BLaER1 treated with 17β-estradiol and CSF1 and Interleukin-3, amounts not matched to agents 10 nM and 100 nM (cell line): ENCODE measurements around the gene ZBTB40.

Source experiments
- H3K27ac ChIP-seq, 11 experiments: shearing (Covaris generic); formaldehyde crosslinking; 2 replicates each; pipeline ENCODE4 v1.8.1; 2022
- H3K27me3 ChIP-seq, 11 experiments: shearing (Covaris generic); formaldehyde crosslinking; 2 replicates each; pipeline ENCODE4 v1.8.1; 2022
- H3K36me3 ChIP-seq, 11 experiments: shearing (Covaris generic); formaldehyde crosslinking; 2 replicates each; pipeline ENCODE4 v1.8.1; 2022
- H3K4me1 ChIP-seq, 10 experiments: shearing (Covaris generic); formaldehyde crosslinking; 2 replicates each; pipeline ENCODE4 v1.8.1; 2022
- H3K4me2 ChIP-seq, 11 experiments: shearing (Covaris generic); formaldehyde crosslinking; 2 replicates each; pipeline ENCODE4 v1.8.1; 2022
- H3K4me3 ChIP-seq, 10 experiments: shearing (Covaris generic); formaldehyde crosslinking; 2 replicates each; pipeline ENCODE4 v1.8.1; 2022
- H3K9ac ChIP-seq, 11 experiments: shearing (Covaris generic); formaldehyde crosslinking; 2 replicates each; pipeline ENCODE4 v1.8.1; 2022
- H3K9me3 ChIP-seq, 11 experiments: shearing (Covaris generic); formaldehyde crosslinking; replicated peaks in 1 of 11; 2 replicates each; pipeline ENCODE4 v1.8.1; 2022
- H4K20me1 ChIP-seq, 11 experiments: shearing (Covaris generic); formaldehyde crosslinking; 2 replicates each; pipeline ENCODE4 v1.8.1; 2022
- Cebpa-rat ChIP-seq, 11 experiments: shearing (Covaris generic); IDR thresholded peaks; 2 replicates each; pipeline ENCODE4 v1.8.1; 2022

ZBTB40 gene

GRCh38 chr1:22508991-22509390 lies 57.3 kb downstream of the ZBTB40 start:
- H3K27me3 ChIP-seq, result no peaks in the 10 kb centered on the region
- peaks cover 0 to 12% (median 0%) of the 10 kb centered on the region in 11 experiments; a peak in 4 of 22 replicates for H4K20me1 ChIP-seq
- no peak overlapping the region for H3K27ac ChIP-seq
- H3K9ac ChIP-seq, result no peak overlapping the region
- no peaks in the 10 kb centered on the region for H3K4me1 ChIP-seq
- H3K36me3 ChIP-seq, result peaks cover 90 to 100% (median 95%) of the 10 kb centered on the region in 11 experiments
- no peak overlapping the region for H3K4me2 ChIP-seq
- TF ChIP-seq Cebpa-rat (IDR thresholded peaks at IDR 0.05), result no peak
- no peak overlapping the region for H3K4me3 ChIP-seq
- no peaks in the 10 kb centered on the region for H3K9me3 ChIP-seq

DNA sequence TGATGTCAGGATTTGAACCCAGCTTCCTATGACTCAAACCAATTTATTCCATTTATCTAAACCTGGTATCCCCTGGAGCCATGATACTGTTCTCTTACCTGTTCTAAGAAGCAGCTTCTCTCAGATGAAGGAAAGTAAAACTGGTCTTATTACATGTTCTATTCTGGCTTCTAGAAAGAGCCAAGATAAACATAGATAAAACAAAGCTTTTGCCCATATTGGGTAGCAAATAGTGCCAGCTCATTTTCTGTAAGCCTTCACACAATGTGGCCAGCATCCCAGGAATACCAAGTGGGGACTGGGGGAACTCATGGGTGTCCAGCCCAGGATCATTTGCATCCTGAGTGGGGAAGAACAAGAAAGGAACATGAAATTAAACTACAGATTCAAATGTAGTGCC lies 58.2 kb downstream of the ZBTB40 start:
- H4K20me1 ChIP-seq, result peaks cover 0 to 17% (median 0%) of the 10 kb centered on the region in 11 experiments; a peak in 4 of 22 replicates
- peaks cover 93 to 100% (median 98%) of the 10 kb centered on the region in 11 experiments for H3K36me3 ChIP-seq
- no peak overlapping the region for H3K9ac ChIP-seq
- H3K27me3 ChIP-seq, result no peaks in the 10 kb centered on the region
- no peaks in the 10 kb centered on the region for H3K4me1 ChIP-seq
- no peak for TF ChIP-seq Cebpa-rat (IDR thresholded peaks at IDR 0.05)
- no peak overlapping the region for H3K27ac ChIP-seq
- H3K4me3 ChIP-seq, result no peak overlapping the region
- H3K9me3 ChIP-seq, result no peaks in the 10 kb centered on the region
- H3K4me2 ChIP-seq, result no peak overlapping the region

GRCh38 chr1:22512873-22513272 lies 61.2 kb downstream of the ZBTB40 start:
- no peak for TF ChIP-seq Cebpa-rat (IDR thresholded peaks at IDR 0.05)
- H3K4me1 ChIP-seq, result no peaks in the 10 kb centered on the region
- no peak overlapping the region for H3K27ac ChIP-seq
- no peak overlapping the region for H3K4me2 ChIP-seq
- H3K9me3 ChIP-seq, result no peaks in the 10 kb centered on the region
- H3K4me3 ChIP-seq, result no peak overlapping the region
- H3K9ac ChIP-seq, result no peak overlapping the region
- H3K27me3 ChIP-seq, result no peaks in the 10 kb centered on the region
- peaks cover 100% of the 10 kb centered on the region in 11 experiments for H3K36me3 ChIP-seq
- H4K20me1 ChIP-seq, result peaks cover 0 to 29% (median 0%) of the 10 kb centered on the region in 11 experiments; a peak in 6 of 22 replicates

DNA sequence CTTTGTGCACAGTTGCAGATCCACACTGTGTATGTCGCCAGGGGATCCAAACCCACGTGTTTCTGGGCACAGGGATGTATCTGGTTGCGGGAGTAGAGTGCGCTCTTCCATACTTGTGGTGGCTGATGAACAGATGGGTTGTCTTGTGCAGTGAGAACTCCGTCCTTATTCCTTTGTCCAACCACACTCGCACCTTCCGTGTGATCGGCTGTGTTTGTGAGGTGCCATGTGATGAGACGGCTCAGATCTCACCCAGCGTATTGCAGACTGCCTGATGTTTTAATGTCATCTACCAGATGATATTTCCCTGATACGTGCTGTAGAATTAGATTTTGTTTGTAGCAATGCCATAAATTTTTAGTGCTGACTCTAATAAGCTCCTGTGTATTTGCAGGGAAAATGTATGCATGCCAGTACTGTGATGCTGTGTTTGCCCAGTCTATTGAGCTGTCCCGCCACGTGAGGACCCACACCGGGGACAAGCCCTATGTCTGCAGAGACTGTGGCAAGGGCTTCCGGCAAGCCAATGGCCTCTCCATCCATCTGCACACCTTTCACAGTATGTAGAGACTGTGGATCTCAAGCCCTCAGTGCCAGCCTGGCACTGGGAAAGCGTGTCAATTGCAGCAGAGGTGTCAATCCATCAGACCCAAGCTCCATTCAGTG lies 65.4 kb downstream of the ZBTB40 start:
- H3K9me3 ChIP-seq, result no peaks in the 10 kb centered on the region
- no peak for TF ChIP-seq Cebpa-rat (IDR thresholded peaks at IDR 0.05)
- peaks cover 100% of the 10 kb centered on the region in 11 experiments for H3K36me3 ChIP-seq
- no peak overlapping the region for H3K4me2 ChIP-seq
- peaks cover 0 to 40% (median 6%) of the 10 kb centered on the region in 11 experiments; a peak in 6 of 22 replicates for H4K20me1 ChIP-seq
- H3K27me3 ChIP-seq, result no peaks in the 10 kb centered on the region
- no peak overlapping the region for H3K27ac ChIP-seq
- no peak overlapping the region for H3K9ac ChIP-seq
- no peaks in the 10 kb centered on the region for H3K4me1 ChIP-seq
- no peak overlapping the region for H3K4me3 ChIP-seq

DNA sequence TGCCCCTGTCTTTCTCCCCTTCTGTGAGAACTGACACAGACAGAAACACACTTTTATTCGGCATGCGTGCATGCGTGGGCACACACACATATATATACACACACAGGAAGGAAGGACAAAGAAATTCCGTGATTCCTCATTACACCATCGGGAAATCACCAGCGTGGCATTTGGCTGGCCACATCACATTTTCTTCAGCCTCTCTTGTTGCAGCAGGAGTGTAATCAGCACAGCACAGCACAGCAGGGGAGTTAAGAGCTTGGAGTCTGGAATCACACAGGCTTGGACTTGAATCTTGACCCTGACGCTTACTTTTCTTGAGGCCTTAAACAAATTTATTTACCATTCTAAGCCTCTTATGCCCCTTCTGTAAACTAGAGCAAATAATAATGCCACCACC lies 66.3 kb downstream of the ZBTB40 start:
- Histone ChIP-seq H4K20me1 (peaks cover 0 to 32% (median 4%) of the 10 kb centered on the region in 11 experiments; a peak in 6 of 22 replicates), H3K4me3 (no peak overlapping the region), H3K27me3 (no peaks in the 10 kb centered on the region), H3K4me2 (no peak overlapping the region), H3K36me3 (peaks cover 96 to 100% (median 98%) of the 10 kb centered on the region in 11 experiments), H3K9ac (no peak overlapping the region), H3K27ac (no peak overlapping the region), H3K4me1 (no peaks in the 10 kb centered on the region), H3K9me3 (no peaks in the 10 kb centered on the region)
- no peak for TF ChIP-seq Cebpa-rat (IDR thresholded peaks at IDR 0.05)

GRCh38 chr1:22518379-22518778 lies 66.7 kb downstream of the ZBTB40 start:
- Histone ChIP-seq H3K4me2 (no peak overlapping the region), H3K36me3 (peaks cover 93 to 100% (median 97%) of the 10 kb centered on the region in 11 experiments), H3K4me1 (no peaks in the 10 kb centered on the region), H3K9ac (no peak overlapping the region), H4K20me1 (peaks cover 0 to 32% (median 3%) of the 10 kb centered on the region in 11 experiments; a peak in 6 of 22 replicates), H3K9me3 (no peaks in the 10 kb centered on the region), H3K4me3 (no peak overlapping the region), H3K27me3 (no peaks in the 10 kb centered on the region), H3K27ac (no peak overlapping the region)
- TF ChIP-seq Cebpa-rat (IDR thresholded peaks at IDR 0.05), result no peak

- peaks cover 85 to 100% (median 97%) of the 10 kb centered on the region in 11 experiments for H3K36me3 ChIP-seq
- H3K9me3 ChIP-seq, result no peaks in the 10 kb centered on the region
- no peak for TF ChIP-seq Cebpa-rat (IDR thresholded peaks at IDR 0.05)
- H4K20me1 ChIP-seq, result peaks cover 0 to 35% (median 4%) of the 10 kb centered on the region in 11 experiments; a peak in 7 of 22 replicates
- H3K27ac ChIP-seq, result no peak overlapping the region
- no peaks in the 10 kb centered on the region for H3K27me3 ChIP-seq
- no peak overlapping the region for H3K4me2 ChIP-seq
- H3K4me3 ChIP-seq, result no peak overlapping the region
- peaks cover 0 to 12% (median 0%) of the 10 kb centered on the region in 10 experiments; a peak in 5 of 20 replicates for H3K4me1 ChIP-seq
- H3K9ac ChIP-seq, result no peak overlapping the region
Measured at GRCh38 chr1:22520871-22521270, 69.2 kb downstream of the ZBTB40 start.

DNA sequence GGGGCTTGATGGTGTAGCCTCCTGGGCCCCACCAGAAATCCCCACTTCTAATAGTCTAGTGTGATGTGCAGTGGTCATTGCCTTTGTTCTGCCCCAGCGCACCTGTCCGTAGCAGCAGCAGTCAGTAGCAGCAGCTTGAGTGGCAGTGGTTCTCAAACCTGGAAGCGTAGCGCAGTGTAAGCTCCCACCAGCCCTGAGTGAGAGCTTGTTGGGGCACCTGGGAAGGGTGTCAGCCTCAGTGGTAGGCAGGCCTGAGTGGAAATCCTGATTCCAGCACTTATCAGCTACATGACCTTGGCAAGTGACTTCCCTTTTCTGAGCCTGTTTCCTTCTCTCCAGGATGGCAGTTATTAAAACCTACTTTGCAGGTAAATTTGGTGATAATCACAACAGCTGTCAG lies 70.0 kb downstream of the ZBTB40 start:
- H3K27me3 ChIP-seq, result no peaks in the 10 kb centered on the region
- H3K4me1 ChIP-seq, result peaks cover 0 to 12% (median 0%) of the 10 kb centered on the region in 10 experiments; a peak in 5 of 20 replicates
- peaks cover 0 to 42% (median 4%) of the 10 kb centered on the region in 11 experiments; a peak in 7 of 22 replicates for H4K20me1 ChIP-seq
- no peaks in the 10 kb centered on the region for H3K9me3 ChIP-seq
- no peak for TF ChIP-seq Cebpa-rat (IDR thresholded peaks at IDR 0.05)
- H3K9ac ChIP-seq, result no peak overlapping the region
- no peak overlapping the region for H3K4me3 ChIP-seq
- H3K27ac ChIP-seq, result no peak overlapping the region
- peaks cover 85 to 100% (median 97%) of the 10 kb centered on the region in 11 experiments for H3K36me3 ChIP-seq
- H3K4me2 ChIP-seq, result no peak overlapping the region

GRCh38 chr1:22522221-22522743 lies 70.6 kb downstream of the ZBTB40 start:
- Histone ChIP-seq H3K9me3 (no peaks in the 10 kb centered on the region), H3K36me3 (peaks cover 85 to 100% (median 97%) of the 10 kb centered on the region in 11 experiments), H3K4me1 (peaks cover 0 to 12% (median 0%) of the 10 kb centered on the region in 10 experiments; a peak in 5 of 20 replicates), H3K9ac (no peak overlapping the region), H3K27ac (no peak overlapping the region), H3K4me2 (no peak overlapping the region), H4K20me1 (peaks cover 0 to 42% (median 6%) of the 10 kb centered on the region in 11 experiments; a peak in 8 of 22 replicates), H3K4me3 (no peak overlapping the region), H3K27me3 (no peaks in the 10 kb centered on the region)
- TF ChIP-seq Cebpa-rat (IDR thresholded peaks at IDR 0.05), result no peak
